H1 (cell line): ENCODE results near the gene ACTL7A. TPM values are rescaled to one million over a fixed set of nuclear protein-coding genes. Genes with fewer than 3 reads are reported as not detected.

Source experiments
- CTCF ChIA-PET: fragments of 300-600 bp; sonication (Branson Sonifier 250); formaldehyde crosslinking; loops from one replicate; lab custom pipeline; 2021; ENCODE audit not compliant: partially characterized antibody; lab: Charles Lee
- POLR2A ChIA-PET: fragments of 300-600 bp; sonication (Branson Sonifier 250); formaldehyde crosslinking; loops from one replicate; lab custom pipeline; 2021; ENCODE audit warnings: inconsistent platforms; ENCODE audit not compliant: partially characterized antibody; lab: Charles Lee
- DNase-seq, 2 experiments: peaks; one replicate each; pipeline versions ENCODE4 v3.0.0 to v3.0.0-alpha.2; 2010 to 2022; ENCODE audit warnings: low spot score in 2 of 2, low read depth in 1 of 2, mixed read lengths in 1 of 2
- FAIRE-seq: peaks from 2 replicates; lab custom pipeline; 2011; peaks lifted over from hg19 to GRCh38; lab: Jason Lieb, UNC
- H2AFZ ChIP-seq: 2 replicates; pipeline ENCODE4 v1.8.1; 2012; ENCODE audit warnings: low read length, inconsistent platforms
- H2AK5ac ChIP-seq: 2 replicates; pipeline ENCODE4 v1.6.1; 2013; ENCODE audit warnings: low read depth, low read length
- H2BK120ac ChIP-seq: replicated peaks from 2 replicates; pipeline ENCODE3; 2013; ENCODE audit warnings: low read depth, low read length, inconsistent platforms
- H2BK12ac ChIP-seq: 2 replicates; pipeline ENCODE4 v1.6.1; 2013; ENCODE audit warnings: low read depth, low read length
- H2BK15ac ChIP-seq: 2 replicates; pipeline ENCODE4 v1.6.1; 2013; ENCODE audit warnings: low read length
- H2BK20ac ChIP-seq: 2 replicates; pipeline ENCODE4 v1.6.1; 2013; ENCODE audit warnings: low read length
- H2BK5ac ChIP-seq: 2 replicates; pipeline ENCODE4 v1.6.1; 2013; ENCODE audit warnings: low read depth, low read length
- H3K14ac ChIP-seq: 2 replicates; pipeline ENCODE4 v1.6.1; 2013; ENCODE audit warnings: inconsistent platforms; ENCODE audit not compliant: insufficient read length
- H3K18ac ChIP-seq: 2 replicates; pipeline ENCODE4 v1.6.1; 2013; ENCODE audit warnings: low read length; ENCODE audit errors: extremely low read depth
- H3K23ac ChIP-seq: 2 replicates; pipeline ENCODE4 v1.6.1; 2013; ENCODE audit warnings: inconsistent platforms; ENCODE audit not compliant: insufficient read length
- H3K23me2 ChIP-seq: 2 replicates; pipeline ENCODE4 v1.6.1; 2013; ENCODE audit warnings: low read depth, low read length
- H3K27ac ChIP-seq: 2 replicates; pipeline ENCODE4 v1.6.1; 2011; ENCODE audit warnings: low read depth, low read length, inconsistent platforms
- H3K27me3 ChIP-seq, 4 experiments: replicated peaks in 1 of 4; 1 replicate in 1 of 4; 2 replicates in 3 of 4; pipeline versions ENCODE4 v1.6.1 to v1.8.1; 2011 to 2013; ENCODE audit warnings: low read length in 3 of 4, mild to moderate bottlenecking in 3 of 4, inconsistent platforms in 2 of 4, mixed read lengths in 2 of 4, moderate library complexity in 1 of 4; ENCODE audit not compliant: control insufficient read depth in 3 of 4, insufficient read depth in 3 of 4; ENCODE audit errors: extremely low read depth in 1 of 4
- H3K36me3 ChIP-seq, 4 experiments: 2 replicates each; pipeline versions ENCODE4 v1.6.1 to v1.8.1; 2011 to 2013; ENCODE audit warnings: mild to moderate bottlenecking in 4 of 4, low read length in 3 of 4, moderate library complexity in 2 of 4, control low read depth in 1 of 4, inconsistent platforms in 1 of 4; ENCODE audit not compliant: insufficient read depth in 4 of 4, control insufficient read depth in 2 of 4
- H3K4ac ChIP-seq: replicated peaks from 2 replicates; pipeline ENCODE3; 2013; ENCODE audit warnings: low read length, low read depth, mixed read lengths, inconsistent platforms; ENCODE audit not compliant: insufficient read length
- H3K4me1 ChIP-seq, 4 experiments: replicated peaks in 1 of 4; 1 replicate in 1 of 4; 2 replicates in 3 of 4; pipeline versions ENCODE4 v1.6.1 to v1.8.1; 2011 to 2013; ENCODE audit warnings: low read length in 3 of 4, inconsistent platforms in 2 of 4, mixed read lengths in 1 of 4; ENCODE audit not compliant: insufficient read depth in 4 of 4, control insufficient read depth in 3 of 4
- H3K4me2 ChIP-seq, 2 experiments: 2 replicates each; pipeline versions ENCODE4 v1.6.1 to v1.8.1; 2011 to 2013; ENCODE audit warnings: low read depth in 2 of 2, low read length in 2 of 2, control low read depth in 1 of 2, inconsistent platforms in 1 of 2, mild to moderate bottlenecking in 1 of 2; ENCODE audit not compliant: insufficient read depth in 1 of 2
- H3K4me3 ChIP-seq, 4 experiments: fragments of 200-600, 300-600 bp in 1 of 4; sonication (generic), shearing (Covaris generic), sonication (Bioruptor Twin) in 1 of 4; 2 replicates each; pipeline versions ENCODE4 v1.5.1 to v1.8.1; 2011 to 2016; ENCODE audit warnings: low read length in 4 of 4, low read depth in 3 of 4, control low read depth in 2 of 4, inconsistent platforms in 2 of 4, mild to moderate bottlenecking in 2 of 4, mixed read lengths in 1 of 4, moderate library complexity in 1 of 4; ENCODE audit not compliant: insufficient read depth in 2 of 4; ENCODE audit errors: extremely low read depth in 1 of 4
- H3K56ac ChIP-seq: replicated peaks from 2 replicates; pipeline ENCODE3; 2013; ENCODE audit warnings: low read depth, mild to moderate bottlenecking, mixed read lengths, low read length, inconsistent platforms; ENCODE audit not compliant: insufficient read length
- H3K79me1 ChIP-seq: 2 replicates; pipeline ENCODE4 v1.6.1; 2013; ENCODE audit warnings: low read depth, low read length, control low read depth
- H3K79me2 ChIP-seq, 2 experiments: 2 replicates each; pipeline versions ENCODE4 v1.6.1 to v1.8.1; 2012 to 2013; ENCODE audit warnings: low read length in 2 of 2, mild to moderate bottlenecking in 2 of 2, inconsistent platforms in 1 of 2; ENCODE audit not compliant: insufficient read depth in 2 of 2, control insufficient read depth in 1 of 2
- H3K9ac ChIP-seq, 4 experiments: replicated peaks in 1 of 4; 1 replicate in 1 of 4; 2 replicates in 3 of 4; pipeline versions ENCODE4 v1.6.1 to v1.8.1; 2011 to 2013; ENCODE audit warnings: low read depth in 3 of 4, low read length in 3 of 4, control low read depth in 2 of 4, mild to moderate bottlenecking in 2 of 4, moderate library complexity in 2 of 4, inconsistent platforms in 1 of 4; ENCODE audit errors: extremely low read depth in 1 of 4
- H3K9me3 ChIP-seq, 2 experiments: 2 replicates each; pipeline versions ENCODE4 v1.6.1 to v1.8.1; 2012 to 2013; ENCODE audit warnings: mild to moderate bottlenecking in 2 of 2, moderate library complexity in 2 of 2, control low read depth in 1 of 2, inconsistent platforms in 1 of 2, low read depth in 1 of 2, low read length in 1 of 2, mixed read lengths in 1 of 2; ENCODE audit not compliant: insufficient read depth in 2 of 2
- H4K20me1 ChIP-seq, 2 experiments: replicated peaks in 1 of 2; 2 replicates each; pipeline versions ENCODE3 to v1.8.1; 2011 to 2013; ENCODE audit warnings: inconsistent platforms in 2 of 2, low read length in 2 of 2, mild to moderate bottlenecking in 1 of 2; ENCODE audit not compliant: insufficient read depth in 2 of 2, control insufficient read depth in 1 of 2
- H4K5ac ChIP-seq: 2 replicates; pipeline ENCODE4 v1.6.1; 2013; ENCODE audit warnings: low read length, low read depth, mixed read lengths, inconsistent platforms; ENCODE audit not compliant: insufficient read length
- H4K8ac ChIP-seq: 2 replicates; pipeline ENCODE4 v1.8.0; 2013; ENCODE audit warnings: mild to moderate bottlenecking, moderate library complexity, low read length, inconsistent platforms; ENCODE audit not compliant: insufficient read depth; ENCODE audit errors: extremely low read depth
- H4K91ac ChIP-seq: replicated peaks from 2 replicates; pipeline ENCODE3; 2013; ENCODE audit warnings: low read length, mixed read lengths, inconsistent platforms; ENCODE audit not compliant: insufficient read length
- CHD1 ChIP-seq: IDR thresholded peaks from 2 replicates; pipeline ENCODE4 v1.6.1; 2012; ENCODE audit warnings: low read depth, low read length, improper control_type of control experiment
- JUND ChIP-seq: IDR thresholded peaks from 2 replicates; pipeline ENCODE4 v1.6.1; 2011; ENCODE audit warnings: mild to moderate bottlenecking, improper control_type of control experiment, low read length
- NANOG ChIP-seq: IDR thresholded peaks from 2 replicates; pipeline ENCODE4 v1.6.1; 2011; ENCODE audit warnings: low read length, low read depth, mild to moderate bottlenecking, inconsistent platforms; ENCODE audit not compliant: insufficient read depth, poor library complexity, severe bottlenecking
- POLR2AphosphoS5 ChIP-seq: IDR thresholded peaks from 2 replicates; pipeline ENCODE4 v1.6.1; 2011; ENCODE audit warnings: low read depth, low read length
- RAD21 ChIP-seq, 2 experiments: IDR thresholded peaks in 1 of 2; conservative IDR thresholded peaks in 1 of 2; 2 replicates each; pipeline ENCODE4 v1.6.1; 2011; ENCODE audit warnings: low read depth in 2 of 2, low read length in 2 of 2, improper control_type of control experiment in 1 of 2, inconsistent platforms in 1 of 2, mild to moderate bottlenecking in 1 of 2, moderate library complexity in 1 of 2
- RNF2 ChIP-seq: fragments of 200-900, 300-1000 bp; sonication (generic); IDR thresholded peaks from 2 replicates; pipeline ENCODE4 v1.7.1; 2016; ENCODE audit warnings: borderline replicate concordance, low read depth, mild to moderate bottlenecking, antibody characterized with exemption, low read length; ENCODE audit not compliant: poor library complexity, severe bottlenecking; ENCODE audit errors: missing control alignments
- RXRA ChIP-seq: IDR thresholded peaks from 2 replicates; pipeline ENCODE4 v1.6.1; 2011; ENCODE audit warnings: low read depth, mild to moderate bottlenecking, low read length, moderate library complexity; ENCODE audit not compliant: insufficient read depth
- WGBS, 2 experiments: shearing (Covaris generic) in 1 of 2; methylation state at CpG; one replicate each; pipeline versions ENCODE4 v1.1.6 to v1.1.7; 2013 to 2015; ENCODE audit warnings: low lambda C conversion rate in 2 of 2, mixed read lengths in 2 of 2, inconsistent platforms in 1 of 2, low coverage in 1 of 2, missing lambda C conversion rate in 1 of 2; ENCODE audit not compliant: insufficient replicate concordance in 2 of 2, insufficient coverage in 1 of 2, insufficient read length in 1 of 2; ENCODE audit errors: extremely low coverage in 1 of 2, missing lambda C conversion rate in 1 of 2; 5-methylcytosine and 5-hydroxymethylcytosine counted together
- polyA plus RNA-seq, 7 experiments: library from polyadenylated mRNA; depleted of rRNA in 3 of 7; stranded (reverse) in 5 of 7; unstranded in 2 of 7; fragments of >200 nt in 5 of 7; fragments of 200-250 nt in 2 of 7; gene quantifications; 1 replicate in 5 of 7; 2 replicates in 1 of 7; 4 replicates in 1 of 7; pipeline versions ENCODE4 v1.2.1 to v1.2.3, GENCODE V29; 2011 to 2013; ENCODE audit warnings: missing spikeins in 2 of 7, mixed read lengths in 2 of 7
- total RNA-seq: library from RNA; stranded (reverse); fragmentation: NEBNext Ultra II Directional; extraction: Animal tissue kit (Norgen Biotek cat#: 25700); gene quantifications from 2 replicates; pipeline ENCODE4 v1.2.1, GENCODE V29; 2021

Gene ACTL7A
- total and polyA plus RNA-seq, 2 of the 8 experiments (the other 6 are each of a cell fraction or from before 2014, with no cell fraction given) = not detected

GRCh38 chr9:108857572-108857971 is 4.5 kb upstream of the ACTL7A start:
- no peak overlapping the region for H3K9ac ChIP-seq
- CTCF ChIA-PET = interaction anchor here (1.1 kb wide), 1 partner anchor 11 kb away, joined by 3 read pairs; no protein-coding TSS in a partner anchor
- 92% methylated on average over 6 of the region's 6 CpGs; no CpG with 5 or more reads in 1 of the 2 experiments for WGBS, 2 experiments
- no peaks in the 10 kb centered on the region for H3K4me1 ChIP-seq
- H4K91ac ChIP-seq = no peak overlapping the region
- FAIRE-seq = no peak
- H2BK20ac ChIP-seq = no peak overlapping the region
- no peak overlapping the region for H3K14ac ChIP-seq
- no peaks in the 10 kb centered on the region for H4K20me1 ChIP-seq
- H3K36me3 ChIP-seq = no peaks in the 10 kb centered on the region
- no peaks in the 10 kb centered on the region for H3K79me2 ChIP-seq
- H2AK5ac ChIP-seq = no peak overlapping the region
- no peak overlapping the region for H3K23ac ChIP-seq
- H3K18ac ChIP-seq = no peak overlapping the region
- H2BK120ac ChIP-seq = no peak overlapping the region
- no peak overlapping the region for H4K5ac ChIP-seq
- no peak overlapping the region for H3K4me2 ChIP-seq
- TF ChIP-seq POLR2AphosphoS5 (no peak), RAD21 (IDR thresholded peaks at IDR 0.05 in 1 of 2, conservative IDR thresholded peaks at IDR 0.05 in 1 of 2; ENCODE audit: low read depth in 2 of 2, low read length in 2 of 2) (no peak), CHD1 (no peak), NANOG (no peak), JUND (no peak), RNF2 (no peak), RXRA (no peak)
- TF ChIP-seq, all 59 proteins: peak for 0
- Histone ChIP-seq H4K8ac (no peak overlapping the region), H3K27ac (no peak overlapping the region), H2AFZ (no peak overlapping the region), H3K56ac (no peak overlapping the region), H2BK5ac (no peak overlapping the region), H3K4ac (no peak overlapping the region), H2BK12ac (no peak overlapping the region), H3K79me1 (no peaks in the 10 kb centered on the region), H3K23me2 (no peaks in the 10 kb centered on the region), H3K27me3 (no peaks in the 10 kb centered on the region), H3K4me3 (no peak overlapping the region), H2BK15ac (no peak overlapping the region), H3K9me3 (0 out of 4 replicates have a peak, but pooled peaks cover 0 to 3% of the 10 kb centered on the region in 2 experiments)
- POLR2A ChIA-PET = no interaction called here
- no peak for DNase-seq
